IPS DF 6.9 (cell line): ENCODE measurements around the gene GDF11.
"Not testable (repeated sequence)": the region's sequence is repeated elsewhere in the genome, so short reads cannot be mapped to it uniquely, and the experiment has no call there.

Experiments
- DNase-seq: peaks from one replicate; pipeline ENCODE4 v3.0.0-alpha.2; 2013; ENCODE audit warnings: low read depth, low spot score
- H3K27ac ChIP-seq: one replicate; pipeline ENCODE4 v1.5.1; 2013; ENCODE audit warnings: low read length, control low read depth
- H3K27me3 ChIP-seq: 2 replicates; pipeline ENCODE4 v1.6.1; 2013; ENCODE audit warnings: mild to moderate bottlenecking, low read length; ENCODE audit not compliant: control insufficient read depth, insufficient read depth
- H3K36me3 ChIP-seq: 2 replicates; pipeline ENCODE4 v1.6.1; 2013; ENCODE audit warnings: low read length; ENCODE audit not compliant: control insufficient read depth, insufficient read depth
- H3K4me1 ChIP-seq: 2 replicates; pipeline ENCODE4 v1.6.1; 2013; ENCODE audit warnings: low read length; ENCODE audit not compliant: control insufficient read depth, insufficient read depth
- H3K4me3 ChIP-seq: 2 replicates; pipeline ENCODE4 v1.5.1; 2013; ENCODE audit warnings: mild to moderate bottlenecking, low read length
- H3K9me3 ChIP-seq: 2 replicates; pipeline ENCODE4 v1.6.1; 2013; ENCODE audit warnings: low read length, inconsistent platforms; ENCODE audit not compliant: control insufficient read depth, insufficient read depth
- WGBS: extraction: QIAGEN DNeasy Blood & Tissue Kit; methylation state at CpG from one replicate; pipeline ENCODE4 v1.1.7; 2013; ENCODE audit warnings: mixed read lengths, missing lambda C conversion rate; ENCODE audit not compliant: insufficient read length, insufficient coverage; 5-methylcytosine and 5-hydroxymethylcytosine counted together

GDF11 gene

GRCh38 chr12:55743406-55744339 is 751 bp downstream of the GDF11 start:
- H3K27me3 ChIP-seq = no peaks in the 10 kb centered on the region
- no peak for DNase-seq
- peaks cover 4% of the 10 kb centered on the region; the same call in 1 of the 2 replicates for H3K36me3 ChIP-seq
- H3K4me3 ChIP-seq = peak overlapping the region; percentile 93
- H3K27ac ChIP-seq = no peak overlapping the region
- H3K9me3 ChIP-seq = no peaks in the 10 kb centered on the region
- no CpG with 5 or more reads among the region's 73 CpGs for WGBS
- H3K4me1 ChIP-seq = peaks cover 9% of the 10 kb centered on the region

- Histone ChIP-seq H3K27ac (no peak overlapping the region), H3K27me3 (no peaks in the 10 kb centered on the region), H3K36me3 (peaks cover 11% of the 10 kb centered on the region; the same call in 1 of the 2 replicates), H3K4me3 (peak overlapping the region; percentile 93), H3K4me1 (peaks cover 10% of the 10 kb centered on the region), H3K9me3 (no peaks in the 10 kb centered on the region)
- WGBS = no CpG with 5 or more reads among the region's 11 CpGs
- no peak for DNase-seq
Observed at GRCh38 chr12:55744340-55745030, 1.6 kb downstream of the GDF11 start.

- H3K36me3 ChIP-seq = peaks cover 16% of the 10 kb centered on the region; the same call in 1 of the 2 replicates
- no peaks in the 10 kb centered on the region for H3K9me3 ChIP-seq
- no peak overlapping the region for H3K27ac ChIP-seq
- peaks cover 10% of the 10 kb centered on the region for H3K4me1 ChIP-seq
- WGBS = no CpG with 5 or more reads among the region's 13 CpGs
- no peak for DNase-seq
- peak overlapping the region; percentile 34; the same call in 1 of the 2 replicates for H3K4me3 ChIP-seq
- H3K27me3 ChIP-seq = no peaks in the 10 kb centered on the region
Observed at GRCh38 chr12:55745361-55746173, 2.6 kb downstream of the GDF11 start.

- H3K4me1 ChIP-seq = peaks cover 10% of the 10 kb centered on the region
- peaks cover 19% of the 10 kb centered on the region; the same call in 1 of the 2 replicates for H3K36me3 ChIP-seq
- no peak for DNase-seq
- H3K4me3 ChIP-seq = peak overlapping the region; percentile 15; the same call in 1 of the 2 replicates
- no peaks in the 10 kb centered on the region for H3K9me3 ChIP-seq
- no peak overlapping the region for H3K27ac ChIP-seq
- no peaks in the 10 kb centered on the region for H3K27me3 ChIP-seq
- WGBS = no CpG with 5 or more reads among the region's 3 CpGs
Observed at GRCh38 chr12:55746174-55746912, 3.4 kb downstream of the GDF11 start.

- Histone ChIP-seq H3K4me1 (peaks cover 10% of the 10 kb centered on the region), H3K27ac (no peak overlapping the region), H3K9me3 (no peaks in the 10 kb centered on the region), H3K36me3 (peaks cover 22% of the 10 kb centered on the region; the same call in 1 of the 2 replicates), H3K4me3 (no peak overlapping the region), H3K27me3 (no peaks in the 10 kb centered on the region)
- no peak for DNase-seq
Observed at GRCh38 chr12:55746913-55747231, 4.0 kb downstream of the GDF11 start.

GRCh38 chr12:55748230-55748993 is 5.5 kb downstream of the GDF11 start:
- H3K36me3 ChIP-seq = peaks cover 22% of the 10 kb centered on the region; the same call in 1 of the 2 replicates
- WGBS = no CpG with 5 or more reads among the region's 18 CpGs
- H3K4me3 ChIP-seq = no peak overlapping the region; the same call in 1 of the 2 replicates
- no peaks in the 10 kb centered on the region for H3K27me3 ChIP-seq
- H3K4me1 ChIP-seq = peaks cover 8% of the 10 kb centered on the region
- H3K9me3 ChIP-seq = no peaks in the 10 kb centered on the region
- no peak overlapping the region for H3K27ac ChIP-seq
- no peak for DNase-seq

- WGBS = no CpG with 5 or more reads among the region's 2 CpGs
- no peak for DNase-seq
- Histone ChIP-seq H3K27me3 (no peaks in the 10 kb centered on the region), H3K36me3 (peaks cover 6% of the 10 kb centered on the region; the same call in 1 of the 2 replicates), H3K4me1 (no peaks in the 10 kb centered on the region), H3K4me3 (no peak overlapping the region), H3K9me3 (no peaks in the 10 kb centered on the region), H3K27ac (no peak overlapping the region)
Observed at GRCh38 chr12:55755246-55755645, 12.3 kb downstream of the GDF11 start.

GRCh38 chr12:55757701-55758100 is 14.8 kb downstream of the GDF11 start:
- no peaks in the 10 kb centered on the region for H3K4me1 ChIP-seq
- no peaks in the 10 kb centered on the region; the same call in 1 of the 2 replicates for H3K36me3 ChIP-seq
- DNase-seq = no peak
- no peaks in the 10 kb centered on the region for H3K9me3 ChIP-seq
- no peak overlapping the region for H3K4me3 ChIP-seq
- no peak overlapping the region for H3K27ac ChIP-seq
- H3K27me3 ChIP-seq = no peaks in the 10 kb centered on the region
- WGBS = no CpG with 5 or more reads among the region's 2 CpGs

GRCh38 chr12:55758575-55758974 is 15.7 kb downstream of the GDF11 start:
- no CpG with 5 or more reads among the region's 4 CpGs for WGBS
- H3K36me3 ChIP-seq, DNase-seq, H3K27me3 ChIP-seq, H3K4me3 ChIP-seq, H3K27ac ChIP-seq, H3K9me3 ChIP-seq, H3K4me1 ChIP-seq: not testable (repeated sequence)
